ENCODE results near the gene ABCA12. TPM values are rescaled to one million over a fixed set of nuclear protein-coding genes. Genes with fewer than 3 reads are reported as not detected.

Gene ABCA12, protein sequence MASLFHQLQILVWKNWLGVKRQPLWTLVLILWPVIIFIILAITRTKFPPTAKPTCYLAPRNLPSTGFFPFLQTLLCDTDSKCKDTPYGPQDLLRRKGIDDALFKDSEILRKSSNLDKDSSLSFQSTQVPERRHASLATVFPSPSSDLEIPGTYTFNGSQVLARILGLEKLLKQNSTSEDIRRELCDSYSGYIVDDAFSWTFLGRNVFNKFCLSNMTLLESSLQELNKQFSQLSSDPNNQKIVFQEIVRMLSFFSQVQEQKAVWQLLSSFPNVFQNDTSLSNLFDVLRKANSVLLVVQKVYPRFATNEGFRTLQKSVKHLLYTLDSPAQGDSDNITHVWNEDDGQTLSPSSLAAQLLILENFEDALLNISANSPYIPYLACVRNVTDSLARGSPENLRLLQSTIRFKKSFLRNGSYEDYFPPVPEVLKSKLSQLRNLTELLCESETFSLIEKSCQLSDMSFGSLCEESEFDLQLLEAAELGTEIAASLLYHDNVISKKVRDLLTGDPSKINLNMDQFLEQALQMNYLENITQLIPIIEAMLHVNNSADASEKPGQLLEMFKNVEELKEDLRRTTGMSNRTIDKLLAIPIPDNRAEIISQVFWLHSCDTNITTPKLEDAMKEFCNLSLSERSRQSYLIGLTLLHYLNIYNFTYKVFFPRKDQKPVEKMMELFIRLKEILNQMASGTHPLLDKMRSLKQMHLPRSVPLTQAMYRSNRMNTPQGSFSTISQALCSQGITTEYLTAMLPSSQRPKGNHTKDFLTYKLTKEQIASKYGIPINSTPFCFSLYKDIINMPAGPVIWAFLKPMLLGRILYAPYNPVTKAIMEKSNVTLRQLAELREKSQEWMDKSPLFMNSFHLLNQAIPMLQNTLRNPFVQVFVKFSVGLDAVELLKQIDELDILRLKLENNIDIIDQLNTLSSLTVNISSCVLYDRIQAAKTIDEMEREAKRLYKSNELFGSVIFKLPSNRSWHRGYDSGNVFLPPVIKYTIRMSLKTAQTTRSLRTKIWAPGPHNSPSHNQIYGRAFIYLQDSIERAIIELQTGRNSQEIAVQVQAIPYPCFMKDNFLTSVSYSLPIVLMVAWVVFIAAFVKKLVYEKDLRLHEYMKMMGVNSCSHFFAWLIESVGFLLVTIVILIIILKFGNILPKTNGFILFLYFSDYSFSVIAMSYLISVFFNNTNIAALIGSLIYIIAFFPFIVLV (N-terminal part only)
- total RNA-seq, result 0.12 TPM in 1 of 2 replicates, not detected in the other
- long read RNA-seq, result 0 reads

DNA sequence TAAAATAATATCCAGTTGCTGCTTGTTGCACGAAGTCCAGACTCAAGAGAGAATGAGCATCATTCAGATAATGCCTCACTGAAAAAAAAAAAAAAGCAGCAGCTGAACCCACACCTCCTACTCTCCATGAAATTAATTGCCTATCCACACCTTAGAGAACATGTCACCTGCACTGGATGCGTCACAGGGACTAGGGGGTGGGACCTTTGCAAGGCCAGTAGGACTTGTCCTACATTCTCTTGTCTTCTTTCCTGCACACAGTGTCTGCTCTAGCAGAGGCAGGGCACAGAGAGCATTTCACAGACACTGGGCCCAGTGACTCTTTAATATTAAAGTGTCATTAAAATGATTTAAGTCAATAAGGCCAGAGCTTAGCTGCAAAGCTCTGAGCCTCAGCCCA lies at the start of gene ABCA12:
Gene ABCA12 (minus strand): TSS at position 148 of the 400 bp plus-strand sequence. CDS start 418 bp downstream, outside the sequence.
- TF ChIP-seq, protein P1, sequence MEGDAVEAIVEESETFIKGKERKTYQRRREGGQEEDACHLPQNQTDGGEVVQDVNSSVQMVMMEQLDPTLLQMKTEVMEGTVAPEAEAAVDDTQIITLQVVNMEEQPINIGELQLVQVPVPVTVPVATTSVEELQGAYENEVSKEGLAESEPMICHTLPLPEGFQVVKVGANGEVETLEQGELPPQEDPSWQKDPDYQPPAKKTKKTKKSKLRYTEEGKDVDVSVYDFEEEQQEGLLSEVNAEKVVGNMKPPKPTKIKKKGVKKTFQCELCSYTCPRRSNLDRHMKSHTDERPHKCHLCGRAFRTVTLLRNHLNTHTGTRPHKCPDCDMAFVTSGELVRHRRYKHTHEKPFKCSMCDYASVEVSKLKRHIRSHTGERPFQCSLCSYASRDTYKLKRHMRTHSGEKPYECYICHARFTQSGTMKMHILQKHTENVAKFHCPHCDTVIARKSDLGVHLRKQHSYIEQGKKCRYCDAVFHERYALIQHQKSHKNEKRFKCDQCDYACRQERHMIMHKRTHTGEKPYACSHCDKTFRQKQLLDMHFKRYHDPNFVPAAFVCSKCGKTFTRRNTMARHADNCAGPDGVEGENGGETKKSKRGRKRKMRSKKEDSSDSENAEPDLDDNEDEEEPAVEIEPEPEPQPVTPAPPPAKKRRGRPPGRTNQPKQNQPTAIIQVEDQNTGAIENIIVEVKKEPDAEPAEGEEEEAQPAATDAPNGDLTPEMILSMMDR (conservative IDR thresholded peaks at IDR 0.05), result no peak
- H3K27ac Mint-ChIP-seq (ENCODE audit: unreplicated experiment), result no peak within 1 kb of the TSS
- DNase-seq (ENCODE audit: low read depth, low spot score), result no peak
- no peak within 1 kb of the TSS for H3K4me3 Mint-ChIP-seq
- H3K27me3 Mint-ChIP-seq (ENCODE audit: low read depth), result no peaks in the 10 kb centered on the region
- no peaks in the 10 kb centered on the region for H3K4me1 Mint-ChIP-seq
- no peaks in the 10 kb centered on the region for H3K9me3 Mint-ChIP-seq
- no peaks in the 10 kb centered on the region for H3K36me3 Mint-ChIP-seq (ENCODE audit: low read depth)

DNA sequence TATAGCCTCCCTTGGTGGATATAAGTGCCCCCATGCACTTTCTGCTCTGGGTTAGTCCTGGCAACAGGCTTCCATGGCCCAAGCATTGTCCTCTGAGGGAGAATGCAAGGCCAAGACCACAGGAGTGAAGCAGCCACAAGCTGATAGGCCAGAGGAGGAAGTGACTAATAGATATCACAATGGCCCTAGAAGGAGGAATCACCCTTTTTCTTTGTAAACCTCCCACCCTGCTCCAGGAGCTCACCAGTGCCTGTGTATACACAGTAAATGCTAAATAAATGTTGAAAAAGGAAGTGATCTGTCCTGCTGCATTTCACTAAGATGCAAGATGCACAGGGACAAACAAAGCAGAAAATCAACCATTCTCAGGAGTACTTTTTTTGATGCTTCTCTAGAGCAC lies 49.7 kb upstream of the ABCA12 start:
- no peaks in the 10 kb centered on the region for H3K9me3 Mint-ChIP-seq
- H3K4me3 Mint-ChIP-seq, result no peak overlapping the region
- peaks cover 3% of the 10 kb centered on the region for H3K36me3 Mint-ChIP-seq (ENCODE audit: low read depth)
- H3K27me3 Mint-ChIP-seq (ENCODE audit: low read depth), result no peaks in the 10 kb centered on the region
- no peaks in the 10 kb centered on the region for H3K4me1 Mint-ChIP-seq
- H3K27ac Mint-ChIP-seq (ENCODE audit: unreplicated experiment), result no peak overlapping the region
- DNase-seq (ENCODE audit: low read depth, low spot score), result no peak
- TF ChIP-seq, protein P1 (conservative IDR thresholded peaks at IDR 0.05), result no peak

DNA sequence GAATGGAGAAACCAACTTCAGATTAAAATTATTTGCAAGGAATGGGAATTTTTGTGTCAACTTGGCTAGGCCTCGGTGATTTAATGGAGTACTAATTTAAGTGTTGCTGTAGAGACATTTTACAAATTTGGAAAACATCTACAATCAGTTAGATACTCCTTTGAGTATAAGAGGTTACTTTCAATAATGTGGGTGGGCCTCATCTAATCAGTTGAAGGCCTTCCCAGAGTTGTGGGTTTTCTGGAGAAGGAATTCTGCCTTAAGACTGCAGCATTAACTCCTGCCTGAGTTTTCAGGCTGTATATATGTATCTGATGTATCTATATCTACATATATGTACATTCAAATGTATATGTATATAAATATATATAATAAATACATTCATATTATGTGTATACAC lies 47.6 kb upstream of the ABCA12 start:
- no peaks in the 10 kb centered on the region for H3K36me3 Mint-ChIP-seq (ENCODE audit: low read depth)
- no peak for DNase-seq (ENCODE audit: low read depth, low spot score)
- TF ChIP-seq, protein P1 (conservative IDR thresholded peaks at IDR 0.05), result no peak

DNA sequence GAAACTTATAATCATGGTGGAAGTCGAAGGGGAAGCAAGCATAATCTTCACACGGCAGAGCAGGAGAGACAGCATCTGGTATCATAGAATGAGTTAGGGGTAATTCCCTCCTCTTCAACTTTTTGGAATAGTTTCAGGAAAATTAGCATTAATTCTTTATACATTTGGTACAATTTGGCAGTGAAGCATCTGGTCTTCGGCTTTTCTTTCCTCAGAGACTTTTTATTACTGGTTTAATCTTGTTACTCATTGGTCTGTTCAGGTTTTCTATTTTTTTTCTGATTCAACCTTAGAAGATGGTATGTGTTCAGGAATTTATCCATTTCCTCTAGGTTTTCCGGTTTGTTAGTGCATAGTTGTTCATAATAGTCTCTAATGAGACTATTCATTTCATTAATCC lies 39.7 kb upstream of the ABCA12 start:
- Mint-ChIP-seq H3K27me3 (ENCODE audit: low read depth) (no peaks in the 10 kb centered on the region), H3K27ac (ENCODE audit: unreplicated experiment) (no peak overlapping the region), H3K36me3 (ENCODE audit: low read depth) (no peaks in the 10 kb centered on the region), H3K4me3 (no peak overlapping the region), H3K4me1 (no peaks in the 10 kb centered on the region), H3K9me3 (peaks cover 8% of the 10 kb centered on the region)
- DNase-seq (ENCODE audit: low read depth, low spot score), result no peak
- TF ChIP-seq, protein P1 (conservative IDR thresholded peaks at IDR 0.05), result no peak

More for the DNA sequence above, 47.6 kb upstream of the ABCA12 start:
- H3K4me3 Mint-ChIP-seq, result no peak overlapping the region
- H3K27me3 Mint-ChIP-seq (ENCODE audit: low read depth), result no peaks in the 10 kb centered on the region
- H3K27ac Mint-ChIP-seq (ENCODE audit: unreplicated experiment), result no peak overlapping the region
- H3K4me1 Mint-ChIP-seq, result no peaks in the 10 kb centered on the region
- H3K9me3 Mint-ChIP-seq, result peaks cover 2% of the 10 kb centered on the region

DNA sequence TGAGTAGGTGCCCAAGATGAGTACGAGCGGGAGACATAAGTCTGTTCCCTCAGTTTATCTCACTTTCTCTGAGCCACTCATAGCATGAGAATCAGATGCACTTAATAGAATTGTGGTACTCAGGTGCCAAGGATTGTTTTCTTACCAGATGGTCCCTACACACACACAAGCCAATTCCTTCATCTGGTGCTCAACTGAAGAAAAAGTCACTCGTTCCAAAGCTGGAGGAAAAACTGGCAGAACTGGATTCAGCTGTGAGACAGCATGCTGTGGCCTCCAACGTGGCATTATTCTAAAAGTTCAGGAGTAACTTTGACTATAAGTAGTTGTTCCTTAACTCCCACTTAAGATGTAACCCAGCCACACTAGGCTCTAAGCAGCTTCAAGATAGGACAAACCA lies 33.4 kb upstream of the ABCA12 start:
- Mint-ChIP-seq H3K27ac (ENCODE audit: unreplicated experiment) (no peak overlapping the region), H3K4me1 (no peaks in the 10 kb centered on the region), H3K4me3 (no peak overlapping the region), H3K27me3 (ENCODE audit: low read depth) (no peaks in the 10 kb centered on the region), H3K36me3 (ENCODE audit: low read depth) (no peaks in the 10 kb centered on the region), H3K9me3 (peaks cover 3% of the 10 kb centered on the region)
- DNase-seq (ENCODE audit: low read depth, low spot score), result no peak
- TF ChIP-seq, protein P1 (conservative IDR thresholded peaks at IDR 0.05), result no peak
